ENCODE data around the gene LMO1. TPM values are rescaled to one million over a fixed set of nuclear protein-coding genes. Genes with fewer than 3 reads are reported as not detected.

The LMO1 gene
- total and polyA plus RNA-seq, 10 of the 15 experiments (the other 5 are each of a cell fraction or from before 2014, with no cell fraction given): not detected

GRCh38 chr11:8261291-8261690, 2.4 kb downstream of the LMO1 start:
- in situ Hi-C loops (cut with MboI) (no loop called here), intact Hi-C loops (cut with micrococcal nuclease; ENCODE audit: unreplicated experiment) (loop anchor here (5.0 kb wide), 1 partner anchor 69 kb away; no protein-coding TSS in a partner anchor)
- Histone ChIP-seq H3K27me3 (replicated peaks in 1 of 2; ENCODE audit: control insufficient read depth in 2 of 2, insufficient read depth in 2 of 2, low read length in 1 of 2) (peaks cover 14 to 17% of the 10 kb centered on the region in 2 experiments), H3K9ac (ENCODE audit: control insufficient read depth, insufficient read depth, low read length) (no peak overlapping the region), H3K27ac (ENCODE audit: control insufficient read depth, insufficient read depth) (no peak overlapping the region), H3K4me1 (ENCODE audit: control insufficient read depth, insufficient read depth, low read length) (no peaks in the 10 kb centered on the region), H2AFZ (ENCODE audit: control insufficient read depth, low read depth, low read length) (no peak overlapping the region), H3K4me2 (ENCODE audit: control insufficient read depth, insufficient read depth) (no peak overlapping the region), H3K4me3 (no peak overlapping the region), H3K79me2 (ENCODE audit: control insufficient read depth, insufficient read depth, low read length) (no peaks in the 10 kb centered on the region), H4K20me1 (ENCODE audit: control insufficient read depth, insufficient read depth) (no peaks in the 10 kb centered on the region), H3K36me3 (ENCODE audit: control insufficient read depth in 2 of 2, insufficient read depth in 2 of 2, low read length in 1 of 2) (no peaks in the 10 kb centered on the region), H3K9me3 (replicated peaks; ENCODE audit: control insufficient read depth, insufficient read depth, low read length) (no peaks in the 10 kb centered on the region)
- no TSS peak for BruUV-seq (replicated peaks)
- FAIRE-seq: no peak
- RAD21 ChIA-PET (ENCODE audit: unreplicated experiment): no interaction called here
- no peak for DNase-seq (ENCODE audit: low read depth, low spot score)
- POLR2A ChIA-PET: no interaction called here
- CTCF ChIA-PET: no interaction called here
- TF ChIP-seq PKNOX1 (IDR thresholded peaks at IDR 0.05): no peak
- TF ChIP-seq POU2F2 (IDR thresholded peaks at IDR 0.05; ENCODE audit: borderline replicate concordance, low read depth, low read length): no peak
- TF ChIP-seq ZNF592 (IDR thresholded peaks at IDR 0.05): no peak
- SMC1A ChIA-PET (ENCODE audit: uncharacterized antibody, unreplicated experiment): no interaction called here
- ATAC-seq: no peak
- 94% methylated on average over 2 of the region's 2 CpGs for WGBS (ENCODE audit: insufficient coverage, insufficient replicate concordance, low lambda C conversion rate, missing lambda C conversion rate)

All from GM12878 (cell line).